GM12878 (cell line): ENCODE measurements around the gene ABCA7. TPM values are rescaled to one million over a fixed set of nuclear protein-coding genes. Genes with fewer than 3 reads are reported as not detected.

Experiments
- ATAC-seq: fragments of 200-7000 bp; cut with Tn5 transposase; 3 replicates; pipeline ENCODE4 v1.9.1; 2020; ENCODE audit warnings: mild to moderate bottlenecking, moderate library complexity
- BruUV-seq: library from RNA; stranded (reverse); fragments of 400-500 nt; replicated peaks from 2 replicates; lab custom pipeline; 2021; lab: Mats Ljungman, UMichigan
- CTCF ChIA-PET: fragments of 300-600 bp; sonication (Branson Sonifier 250); formaldehyde crosslinking; extraction: SDS; loops from one replicate; lab custom pipeline; 2021; ENCODE audit warnings: inconsistent platforms; lab: Yijun Ruan, JAX
- POLR2A ChIA-PET: fragments of 350-600 bp; formaldehyde crosslinking; extraction: SDS; loops from one replicate; lab custom pipeline; 2021; ENCODE audit warnings: inconsistent platforms; lab: Charles Lee
- RAD21 ChIA-PET: fragments of 300-600 bp; sonication (Branson Sonifier 250); formaldehyde crosslinking; loops from one replicate; lab custom pipeline; 2023; ENCODE audit warnings: antibody characterized with exemption; ENCODE audit not compliant: unreplicated experiment; lab: Charles Lee
- SMC1A ChIA-PET: fragments of 300-600 bp; sonication (Branson Sonifier 250); formaldehyde crosslinking; loops from one replicate; lab custom pipeline; 2023; ENCODE audit not compliant: unreplicated experiment, uncharacterized antibody; lab: Charles Lee
- DNase-seq: peaks from one replicate; pipeline ENCODE4 v3.0.0-alpha.2; 2011; ENCODE audit warnings: low read depth, low spot score
- FAIRE-seq: peaks from 3 replicates; lab custom pipeline; 2011; peaks lifted over from hg19 to GRCh38; lab: Jason Lieb, UNC
- H2AFZ ChIP-seq: 2 replicates; pipeline ENCODE4 v1.6.0; 2011; ENCODE audit warnings: low read depth, low read length, control low read depth; ENCODE audit not compliant: control insufficient read depth
- H3K27ac ChIP-seq: 2 replicates; pipeline ENCODE4 v1.5.1; 2011; ENCODE audit warnings: control low read depth; ENCODE audit not compliant: control insufficient read depth, insufficient read depth
- H3K27me3 ChIP-seq, 2 experiments: replicated peaks in 1 of 2; 2 replicates each; pipeline versions ENCODE4 v1.6.0 to v1.6.1; 2011; ENCODE audit warnings: low read length in 1 of 2; ENCODE audit not compliant: control insufficient read depth in 2 of 2, insufficient read depth in 2 of 2
- H3K36me3 ChIP-seq, 2 experiments: 2 replicates each; pipeline ENCODE4 v1.5.1; 2011; ENCODE audit warnings: low read length in 1 of 2; ENCODE audit not compliant: control insufficient read depth in 2 of 2, insufficient read depth in 2 of 2
- H3K4me1 ChIP-seq: 2 replicates; pipeline ENCODE4 v1.6.1; 2011; ENCODE audit warnings: mild to moderate bottlenecking, low read length, moderate library complexity, mixed read lengths; ENCODE audit not compliant: control insufficient read depth, insufficient read depth
- H3K4me2 ChIP-seq: 2 replicates; pipeline ENCODE4 v1.6.0; 2011; ENCODE audit warnings: control low read depth; ENCODE audit not compliant: control insufficient read depth, insufficient read depth
- H3K4me3 ChIP-seq: fragments of 200-600 bp; sonication (generic); 2 replicates; pipeline ENCODE4 v1.5.1; 2016
- H3K79me2 ChIP-seq: 2 replicates; pipeline ENCODE4 v1.6.0; 2011; ENCODE audit warnings: low read length; ENCODE audit not compliant: control insufficient read depth, insufficient read depth
- H3K9ac ChIP-seq: 2 replicates; pipeline ENCODE4 v1.8.0; 2011; ENCODE audit warnings: low read length, control low read depth, mixed read lengths; ENCODE audit not compliant: control insufficient read depth, insufficient read depth
- H3K9me3 ChIP-seq: replicated peaks from 3 replicates; pipeline ENCODE4 v1.5.1; 2011; ENCODE audit warnings: mild to moderate bottlenecking, low read length; ENCODE audit not compliant: control insufficient read depth, insufficient read depth
- H4K20me1 ChIP-seq: 2 replicates; pipeline ENCODE4 v1.6.0; 2011; ENCODE audit not compliant: control insufficient read depth, insufficient read depth
- EED ChIP-seq: sonication (generic); IDR thresholded peaks from 2 replicates; pipeline ENCODE4 v1.6.1; 2016; ENCODE audit warnings: antibody characterized with exemption, low read depth
- HDGF ChIP-seq: fragments of 450-650 bp; IDR thresholded peaks from 2 replicates; pipeline ENCODE4 v1.6.1; 2016; ENCODE audit warnings: antibody characterized with exemption
- POLR2A ChIP-seq: IDR thresholded peaks from 2 replicates; pipeline ENCODE4 v1.6.1; 2011; ENCODE audit warnings: low read depth, mild to moderate bottlenecking, low read length
- WGBS: methylation state at CpG from one replicate; pipeline ENCODE4 v1.1.6; 2016; ENCODE audit warnings: low lambda C conversion rate; ENCODE audit not compliant: insufficient replicate concordance, insufficient coverage; ENCODE audit errors: missing lambda C conversion rate; 5-methylcytosine and 5-hydroxymethylcytosine counted together
- in situ Hi-C: fragments of 300-500 bp; cut with MboI; formaldehyde crosslinking; loops from 9 replicates; pipeline ENCODE4 v1.14.3; 2018; ENCODE audit warnings: mixed read lengths
- intact Hi-C: fragments of 100-400 bp; cut with micrococcal nuclease; formaldehyde crosslinking; loops from one replicate; pipeline ENCODE4 v1.14.2; 2022; ENCODE audit not compliant: unreplicated experiment
- polyA plus RNA-seq, 11 experiments: library from polyadenylated mRNA; depleted of rRNA in 4 of 11; unstranded in 6 of 11; stranded (reverse) in 5 of 11; fragments of >200 nt; fragmentation: Nextera tagmentation in 4 of 11; fragmentation: Illumina TruSeq in 1 of 11; extraction: Ambion mirVana in 4 of 11; extraction: Trizol in 1 of 11; gene quantifications; 1 replicate in 1 of 11; 2 replicates in 10 of 11; pipeline versions ENCODE4 v1.2.1 to v1.2.3, GENCODE V29; 2011 to 2016; ENCODE audit warnings: inconsistent platforms in 2 of 11, missing spikeins in 2 of 11, low read depth in 1 of 11
- total RNA-seq, 4 experiments: library from RNA; depleted of rRNA in 3 of 4; stranded (reverse); fragments of >200 nt in 3 of 4; fragmentation: Illumina TruSeq in 1 of 4; extraction: Trizol in 1 of 4; gene quantifications; 2 replicates each; pipeline versions ENCODE4 v1.2.1 to v1.2.3, GENCODE V29; 2013 to 2021

ABCA7 gene
- total and polyA plus RNA-seq, 10 of the 15 experiments (the other 5 are each of a cell fraction or from before 2014, with no cell fraction given), result 1.0 to 49.5 (median 14.8) TPM

GRCh38 chr19:1081301-1082164, 41.6 kb downstream of the ABCA7 start:
- H3K9me3 ChIP-seq, result no peaks in the 10 kb centered on the region
- DNase-seq (no peak), ATAC-seq (no peak), FAIRE-seq (no peak)
- no peak overlapping the region for H3K9ac ChIP-seq
- ChIA-PET RAD21 (interaction anchor here (0.8 to 0.9 kb wide), 2 partner anchors 15 to 22 kb away, joined by 3 read pairs; partner anchors contain the start of gene ARHGAP45), POLR2A (interaction anchor here (0.5 to 1.9 kb wide), 6 partner anchors 13 to 91 kb away, joined by 3 to 9 read pairs (median 4); partner anchors contain the start of genes ARHGAP45, CNN2 and POLR2E), CTCF (interaction anchor here (0.6 to 1.6 kb wide), 2 partner anchors 12 to 13 kb away, joined by 3 to 4 read pairs; no protein-coding TSS in a partner anchor), SMC1A (interaction anchor here (1.2 kb wide), 2 partner anchors 15 to 21 kb away, joined by 3 to 5 read pairs; no protein-coding TSS in a partner anchor)
- no peaks in the 10 kb centered on the region for H3K27me3 ChIP-seq
- H3K4me1 ChIP-seq, result peaks cover 15% of the 10 kb centered on the region
- H3K4me2 ChIP-seq, result no peak overlapping the region
- no TSS peak for BruUV-seq
- no peak overlapping the region for H3K4me3 ChIP-seq
- H4K20me1 ChIP-seq, result no peaks in the 10 kb centered on the region; the same call in 1 of the 2 replicates
- peaks cover 4% of the 10 kb centered on the region for H3K79me2 ChIP-seq
- in situ Hi-C loops, result no loop called here
- H2AFZ ChIP-seq, result no peak overlapping the region
- H3K36me3 ChIP-seq, result peaks cover 14 to 62% of the 10 kb centered on the region in 2 experiments; a peak in 3 of 4 replicates
- H3K27ac ChIP-seq, result no peak overlapping the region
- 96% methylated on average over 46 of the region's 58 CpGs for WGBS
- intact Hi-C loops, result no loop called here
- TF ChIP-seq POLR2A, result peak; percentile 37; the same call in 1 of the 2 replicates
- no peak for TF ChIP-seq EED
- 0 out of 2 replicates have a peak, but pooled peaks have one; percentile 10 for TF ChIP-seq HDGF
